OCI-LY3 (cell line): ENCODE measurements around the gene SNX1.
"Not testable (repeated sequence)": the region's sequence is repeated elsewhere in the genome, so short reads cannot be mapped to it uniquely, and the experiment has no call there.

Experiments
- EZH2phosphoT487 ChIP-seq: fragments of 200-600 bp; shearing (Covaris generic); IDR thresholded peaks from 2 replicates; pipeline ENCODE4 v1.6.1; 2018; ENCODE audit warnings: antibody characterized with exemption, mixed run types, low read depth
- TF ChIP-seq, protein P1 (sequence below): fragments of 200-600, 300-600 bp; sonication (generic); IDR thresholded peaks from 2 replicates; pipeline ENCODE4 v1.5.1; 2014; ENCODE audit warnings: antibody characterized with exemption, low read length, low read depth

DNA sequence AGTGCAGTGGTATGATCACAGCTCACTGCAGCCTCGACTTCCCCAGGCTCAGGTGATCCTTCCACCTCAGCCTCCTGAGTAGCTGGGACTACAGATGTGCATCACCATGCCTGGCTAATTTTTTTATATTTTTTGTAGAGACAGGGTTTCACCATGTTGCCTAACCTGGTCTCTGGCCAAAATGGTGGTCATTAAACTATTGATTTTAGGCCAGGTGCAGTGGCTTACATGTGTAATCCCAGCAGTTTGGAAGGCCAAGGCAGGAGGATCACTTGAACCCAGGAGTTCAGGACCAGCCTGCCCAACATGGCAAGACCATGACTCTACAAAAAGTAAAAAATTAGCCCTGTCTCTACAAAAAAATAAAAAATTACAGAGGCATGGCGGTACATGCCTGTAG is 24.5 kb downstream of the SNX1 start:
- TF ChIP-seq, protein P1, sequence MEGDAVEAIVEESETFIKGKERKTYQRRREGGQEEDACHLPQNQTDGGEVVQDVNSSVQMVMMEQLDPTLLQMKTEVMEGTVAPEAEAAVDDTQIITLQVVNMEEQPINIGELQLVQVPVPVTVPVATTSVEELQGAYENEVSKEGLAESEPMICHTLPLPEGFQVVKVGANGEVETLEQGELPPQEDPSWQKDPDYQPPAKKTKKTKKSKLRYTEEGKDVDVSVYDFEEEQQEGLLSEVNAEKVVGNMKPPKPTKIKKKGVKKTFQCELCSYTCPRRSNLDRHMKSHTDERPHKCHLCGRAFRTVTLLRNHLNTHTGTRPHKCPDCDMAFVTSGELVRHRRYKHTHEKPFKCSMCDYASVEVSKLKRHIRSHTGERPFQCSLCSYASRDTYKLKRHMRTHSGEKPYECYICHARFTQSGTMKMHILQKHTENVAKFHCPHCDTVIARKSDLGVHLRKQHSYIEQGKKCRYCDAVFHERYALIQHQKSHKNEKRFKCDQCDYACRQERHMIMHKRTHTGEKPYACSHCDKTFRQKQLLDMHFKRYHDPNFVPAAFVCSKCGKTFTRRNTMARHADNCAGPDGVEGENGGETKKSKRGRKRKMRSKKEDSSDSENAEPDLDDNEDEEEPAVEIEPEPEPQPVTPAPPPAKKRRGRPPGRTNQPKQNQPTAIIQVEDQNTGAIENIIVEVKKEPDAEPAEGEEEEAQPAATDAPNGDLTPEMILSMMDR = not testable (repeated sequence)
- TF ChIP-seq EZH2phosphoT487 = not testable (repeated sequence)
